K562 (cell line): ENCODE data around the gene MPI. TPM values are rescaled to one million over a fixed set of nuclear protein-coding genes. Genes with fewer than 3 reads are reported as not detected.
"Not testable (repeated sequence)": the region's sequence is repeated elsewhere in the genome, so short reads cannot be mapped to it uniquely, and the experiment has no call there.

Experiments
- ATAC-seq: fragments of 200-7000 bp; cut with Tn5 transposase; 3 replicates; pipeline ENCODE4 v1.9.1; 2020; ENCODE audit warnings: moderate library complexity
- BruUV-seq: library from RNA; stranded (reverse); fragments of 400-500 nt; replicated peaks from 2 replicates; lab custom pipeline; 2021; lab: Mats Ljungman, UMichigan
- CTCF ChIA-PET: fragments of 300-600 bp; formaldehyde crosslinking; extraction: SDS; loops from one replicate; lab custom pipeline; 2021; ENCODE audit warnings: low intra/inter-chr PET ratio; lab: Yijun Ruan, JAX
- POLR2A ChIA-PET: fragments of 300-600, 350-650 bp; sonication (Branson Sonifier 250); formaldehyde crosslinking; extraction: SDS; loops from one replicate; lab custom pipeline; 2021; ENCODE audit warnings: antibody characterized with exemption, inconsistent platforms; lab: Yijun Ruan, JAX
- DNase-seq, 4 experiments: peaks; one replicate each; pipeline versions ENCODE4 v3.0.0 to v3.0.0-alpha.2; 2011 to 2018; ENCODE audit warnings: low spot score in 3 of 4, mixed read lengths in 3 of 4; ENCODE audit errors: extremely low read depth in 1 of 4
- FAIRE-seq: peaks from 2 replicates; lab custom pipeline; 2011; peaks lifted over from hg19 to GRCh38; lab: Jason Lieb, UNC
- H2AFZ ChIP-seq: 2 replicates; pipeline ENCODE4 v1.6.0; 2011; ENCODE audit warnings: low read depth, low read length, control low read depth, inconsistent platforms
- H3K27ac ChIP-seq: fragments of 200-600 bp; 3 replicates; pipeline ENCODE4 v1.8.0; 2011; ENCODE audit warnings: low read depth, mild to moderate bottlenecking, control low read depth, inconsistent platforms, low read length, moderate library complexity, mixed read lengths; ENCODE audit errors: extremely low read depth
- H3K27me3 ChIP-seq, 2 experiments: fragments of 300-600 bp in 1 of 2; 2 replicates in 1 of 2; 3 replicates in 1 of 2; pipeline versions ENCODE4 v1.6.0 to v1.8.0; 2011; ENCODE audit warnings: inconsistent platforms in 2 of 2, low read length in 2 of 2, mild to moderate bottlenecking in 1 of 2, mixed read lengths in 1 of 2, moderate library complexity in 1 of 2; ENCODE audit not compliant: control insufficient read depth in 2 of 2, insufficient read depth in 2 of 2
- H3K36me3 ChIP-seq: fragments of 300-600 bp; 3 replicates; pipeline ENCODE4 v1.8.0; 2011; ENCODE audit warnings: mild to moderate bottlenecking, low read length, inconsistent platforms; ENCODE audit not compliant: control insufficient read depth, insufficient read depth
- H3K4me1 ChIP-seq, 2 experiments: fragments of 200-600 bp in 1 of 2; replicated peaks in 1 of 2; 2 replicates in 1 of 2; 3 replicates in 1 of 2; pipeline versions ENCODE4 v1.5.1 to v1.8.0; 2011; ENCODE audit warnings: inconsistent platforms in 2 of 2, low read length in 2 of 2, mild to moderate bottlenecking in 1 of 2, mixed read lengths in 1 of 2, moderate library complexity in 1 of 2; ENCODE audit not compliant: control insufficient read depth in 2 of 2, insufficient read depth in 2 of 2
- H3K4me2 ChIP-seq: 2 replicates; pipeline ENCODE4 v1.6.1; 2011; ENCODE audit warnings: low read length, control low read depth, inconsistent platforms, mixed read lengths; ENCODE audit not compliant: insufficient read depth
- H3K4me3 ChIP-seq: fragments of 200-600 bp; sonication (generic), shearing (Covaris generic); 2 replicates; pipeline ENCODE4 v1.5.1; 2016; ENCODE audit warnings: control low read depth, inconsistent platforms
- H3K79me2 ChIP-seq: fragments of 200-600 bp; 3 replicates; pipeline ENCODE4 v1.8.0; 2011; ENCODE audit warnings: low read length, inconsistent platforms; ENCODE audit not compliant: control insufficient read depth, insufficient read depth
- H3K9ac ChIP-seq, 2 experiments: 2 replicates each; pipeline versions ENCODE4 v1.6.0 to v1.6.1; 2011; ENCODE audit warnings: low read depth in 2 of 2, low read length in 2 of 2, control low read depth in 1 of 2, inconsistent platforms in 1 of 2, mild to moderate bottlenecking in 1 of 2, mixed read lengths in 1 of 2; ENCODE audit not compliant: insufficient read depth in 1 of 2
- H3K9me1 ChIP-seq: one replicate; pipeline ENCODE4 v1.6.0; 2011; ENCODE audit warnings: inconsistent platforms, mild to moderate bottlenecking, low read length, moderate library complexity; ENCODE audit not compliant: control insufficient read depth, insufficient read depth
- H3K9me3 ChIP-seq: replicated peaks from 2 replicates; pipeline ENCODE4 v1.5.1; 2011; ENCODE audit warnings: low read depth, low read length, inconsistent platforms; ENCODE audit not compliant: control insufficient read depth, insufficient read depth
- H4K20me1 ChIP-seq: replicated peaks from 2 replicates; pipeline ENCODE4 v1.6.1; 2011; ENCODE audit warnings: low read length, inconsistent platforms, mixed read lengths; ENCODE audit not compliant: control insufficient read depth, insufficient read depth
- FIP1L1 ChIP-seq: fragments of 200-400 bp; formaldehyde crosslinking; IDR thresholded peaks from 2 replicates; pipeline ENCODE4 v1.6.1; 2018; ENCODE audit warnings: mild to moderate bottlenecking, low read depth, low read length; ENCODE audit not compliant: poor library complexity, severe bottlenecking
- GMEB1 ChIP-seq: fragments of 250-450 bp; sonication (Bioruptor Pico); IDR thresholded peaks from 2 replicates; pipeline ENCODE4 v1.4.0; 2020; ENCODE audit warnings: mild to moderate bottlenecking
- JUN ChIP-seq, 2 experiments: sonication (generic) in 1 of 2; formaldehyde crosslinking in 1 of 2; IDR thresholded peaks; 2 replicates each; pipeline versions ENCODE4 v1.6.1 to v1.8.0; 2012 to 2022; ENCODE audit warnings: borderline replicate concordance in 2 of 2, mild to moderate bottlenecking in 2 of 2, improper control_type of control experiment in 1 of 2, low read depth in 1 of 2, low read length in 1 of 2, missing genetic modification reagents in 1 of 2
- POLR2A ChIP-seq: fragments of 450-650 bp; conservative IDR thresholded peaks from 2 replicates; pipeline ENCODE4 v1.6.1; 2016
- RREB1 ChIP-seq: fragments of 250-450 bp; sonication (Bioruptor Pico); IDR thresholded peaks from 2 replicates; pipeline ENCODE4 v1.4.0; 2020
- SUPT5H ChIP-seq: fragments of 450-650 bp; IDR thresholded peaks from 2 replicates; pipeline ENCODE4 v1.6.1; 2016
- TSC22D4 ChIP-seq: fragments of 450-650 bp; IDR thresholded peaks from 2 replicates; pipeline ENCODE4 v1.6.1; 2016; ENCODE audit warnings: missing genetic modification characterization, missing biosample characterization, control low read depth
- WGBS: fragments of 100-300 bp; shearing (Covaris generic); methylation state at CpG from one replicate; pipeline ENCODE4 v1.1.6; 2016; ENCODE audit warnings: low coverage, mixed read lengths; ENCODE audit not compliant: insufficient coverage; ENCODE audit errors: missing lambda C conversion rate; 5-methylcytosine and 5-hydroxymethylcytosine counted together
- in situ Hi-C: fragments of 300-500 bp; cut with MboI; formaldehyde crosslinking; loops from 4 replicates; pipeline ENCODE4 v1.15.0; 2018; ENCODE audit warnings: inconsistent platforms, mixed read lengths
- intact Hi-C: fragments of 100-400 bp; cut with micrococcal nuclease; formaldehyde crosslinking; loops from 2 replicates; pipeline ENCODE4 v1.14.2; 2022
- polyA plus RNA-seq, 8 experiments: library from polyadenylated mRNA; depleted of rRNA in 4 of 8; stranded (reverse) in 5 of 8; unstranded in 3 of 8; fragments of >200 nt; fragmentation: Nextera tagmentation in 2 of 8; fragmentation: Illumina TruSeq in 1 of 8; extraction: Ambion mirVana in 2 of 8; extraction: Trizol in 1 of 8; gene quantifications; 2 replicates each; pipeline versions ENCODE4 v1.2.1 to v1.2.3, GENCODE V29; 2011 to 2014; ENCODE audit warnings: inconsistent platforms in 1 of 8, missing spikeins in 1 of 8
- total RNA-seq, 7 experiments: library from RNA; depleted of rRNA in 6 of 7; stranded (reverse); fragments of >200 nt in 6 of 7; fragmentation: Illumina TruSeq in 2 of 7; extraction: Trizol in 2 of 7; gene quantifications; 2 replicates each; pipeline versions ENCODE4 v1.2.1 to v1.2.3, GENCODE V29; 2011 to 2021; ENCODE audit warnings: low replicate concordance in 1 of 7

Gene MPI
- total and polyA plus RNA-seq, 9 of the 15 experiments (the other 6 are each of a cell fraction or from before 2014, with no cell fraction given) = 30.7 to 105 (median 40.5) TPM

GRCh38 chr15:74913799-74914198 is 24.0 kb downstream of the MPI start:
- H3K79me2 ChIP-seq, H3K4me3 ChIP-seq, H2AFZ ChIP-seq, in situ Hi-C loops, BruUV-seq, H3K27ac ChIP-seq, DNase-seq, H3K9me3 ChIP-seq: not testable (repeated sequence)
- POLR2A ChIA-PET = interaction anchor here (0.7 to 3.7 kb wide), 6 partner anchors 8 to 30 kb away, joined by 3 to 24 read pairs (median 4); no protein-coding TSS in a partner anchor
- WGBS = 94% methylated on average over 8 of the region's 8 CpGs
- peak; percentile 56; the same call in 1 of the 2 replicates for TF ChIP-seq POLR2A
- 0 out of 2 replicates have a peak, but pooled peaks have one; percentile 57 for TF ChIP-seq SUPT5H
- TF ChIP-seq, all 486 proteins: peak for 2; not testable (repeated sequence) for 484
- intact Hi-C loops, H3K9me1 ChIP-seq, ATAC-seq, H3K4me2 ChIP-seq, CTCF ChIA-PET, FAIRE-seq, H3K9ac ChIP-seq, H4K20me1 ChIP-seq, H3K27me3 ChIP-seq, H3K4me1 ChIP-seq: not testable (repeated sequence)
- H3K36me3 ChIP-seq = peaks cover 67% of the 10 kb centered on the region

GRCh38 chr15:74917676-74918075 is 27.8 kb downstream of the MPI start:
- H3K9me1 ChIP-seq = no peaks in the 10 kb centered on the region
- no peak overlapping the region for H3K9ac ChIP-seq
- H3K79me2 ChIP-seq = no peaks in the 10 kb centered on the region
- H3K4me3 ChIP-seq = no peak overlapping the region
- peaks cover 0 to 4% of the 10 kb centered on the region in 2 experiments; a peak in 1 of 5 replicates for H3K4me1 ChIP-seq
- 95% methylated on average over 6 of the region's 6 CpGs for WGBS
- no TSS peak for BruUV-seq
- POLR2A ChIA-PET = interaction anchor here (0.6 to 2.2 kb wide), 5 partner anchors 9 to 107 kb away, joined by 3 to 7 read pairs (median 6); partner anchors contain the start of gene FAM219B
- H4K20me1 ChIP-seq = no peaks in the 10 kb centered on the region
- intact Hi-C loops = no loop called here
- H3K27ac ChIP-seq = no peak overlapping the region
- H2AFZ ChIP-seq = no peak overlapping the region
- CTCF ChIA-PET = no interaction called here
- in situ Hi-C loops = no loop called here
- no peak overlapping the region for H3K4me2 ChIP-seq
- H3K9me3 ChIP-seq = no peaks in the 10 kb centered on the region
- H3K27me3 ChIP-seq = no peaks in the 10 kb centered on the region
- peaks cover 89% of the 10 kb centered on the region for H3K36me3 ChIP-seq
- ATAC-seq (no peak), DNase-seq (no peak), FAIRE-seq (no peak)
- TF ChIP-seq JUN (IDR thresholded peaks at IDR 0.05; ENCODE audit: borderline replicate concordance, low read depth, low read length) (no peak), JUN (CRISPR knock-in tag; IDR thresholded peaks at IDR 0.05; ENCODE audit: borderline replicate concordance) (no peak), TSC22D4 (tag) (no peak), FIP1L1 (no peak), GMEB1 (CRISPR knock-in tag) (no peak), RREB1 (CRISPR knock-in tag) (no peak)
